PC-3 (cell line): Measurements from ENCODE around the gene FGFR2. TPM values are rescaled to one million over a fixed set of nuclear protein-coding genes. Genes with fewer than 3 reads are reported as not detected.

Experiments
- ATAC-seq: fragments of 200-7000 bp; cut with Tn5 transposase; 2 replicates; pipeline ENCODE4 v1.9.1; 2020; ENCODE audit warnings: mild to moderate bottlenecking, moderate library complexity
- BruUV-seq: library from RNA; stranded (reverse); fragments of 400-500 nt; replicated peaks from 2 replicates; lab custom pipeline; 2021; lab: Mats Ljungman, UMichigan
- CTCF ChIA-PET: fragments of 300-600 bp; sonication (Branson Sonifier 250); formaldehyde crosslinking; loops from one replicate; lab custom pipeline; 2022; ENCODE audit warnings: antibody characterized with exemption; lab: Charles Lee
- POLR2A ChIA-PET: fragments of 300-600 bp; sonication (Branson Sonifier 250); formaldehyde crosslinking; loops from one replicate; lab custom pipeline; 2022; ENCODE audit warnings: antibody characterized with exemption; ENCODE audit not compliant: unreplicated experiment; lab: Charles Lee
- DNase-seq: peaks from one replicate; pipeline ENCODE4 v3.0.0-alpha.2; 2015
- H2AFZ ChIP-seq: fragments of 300-600 bp; sonication (generic); 2 replicates; pipeline ENCODE4 v1.6.0; 2016; ENCODE audit warnings: antibody characterized with exemption, low read length
- H3F3A ChIP-seq: fragments of 300-600 bp; sonication (generic); one replicate; pipeline ENCODE4 v1.6.0; 2017; ENCODE audit warnings: antibody characterized with exemption, low read length, control low read depth, mild to moderate bottlenecking; ENCODE audit not compliant: unreplicated experiment
- H3K27ac ChIP-seq: fragments of 300-600 bp; sonication (generic); 2 replicates; pipeline ENCODE4 v1.5.1; 2016; ENCODE audit warnings: mild to moderate bottlenecking, low read length
- H3K27me3 ChIP-seq: fragments of 300-600 bp; sonication (generic); 2 replicates; pipeline ENCODE4 v1.6.1; 2016; ENCODE audit warnings: low read length, mixed read lengths
- H3K36me3 ChIP-seq: fragments of 300-600 bp; sonication (generic); 2 replicates; pipeline ENCODE4 v1.6.1; 2016; ENCODE audit warnings: low read depth, mixed run types, low read length, mixed read lengths
- H3K4me1 ChIP-seq: fragments of 300-600 bp; sonication (generic); 2 replicates; pipeline ENCODE4 v1.5.1; 2016; ENCODE audit warnings: low read length; ENCODE audit not compliant: insufficient read depth
- H3K4me2 ChIP-seq: fragments of 300-600 bp; sonication (generic); 2 replicates; pipeline ENCODE4 v1.6.0; 2016; ENCODE audit warnings: low read length
- H3K4me3 ChIP-seq: fragments of 300-600 bp; sonication (generic); 2 replicates; pipeline ENCODE4 v1.5.1; 2016; ENCODE audit warnings: mild to moderate bottlenecking, low read length, mixed read lengths
- H3K79me2 ChIP-seq: fragments of 300-600 bp; sonication (generic); 2 replicates; pipeline ENCODE4 v1.6.1; 2017; ENCODE audit warnings: low read length, mixed read lengths
- H3K9ac ChIP-seq: fragments of 300-600 bp; sonication (generic); 2 replicates; pipeline ENCODE4 v1.6.0; 2016; ENCODE audit warnings: mild to moderate bottlenecking, low read length
- H3K9me2 ChIP-seq: fragments of 300-600 bp; sonication (generic); replicated peaks from 2 replicates; pipeline ENCODE4 v1.6.1; 2016; ENCODE audit warnings: mixed run types, low read length, mixed read lengths
- H3K9me3 ChIP-seq: fragments of 300-600 bp; sonication (generic); 2 replicates; pipeline ENCODE4 v1.6.1; 2016; ENCODE audit warnings: low read length, mixed read lengths
- H4K20me1 ChIP-seq: fragments of 300-600 bp; sonication (generic); 2 replicates; pipeline ENCODE4 v1.6.1; 2016; ENCODE audit warnings: low read length, mixed read lengths
- CTCF ChIP-seq: fragments of 300-600 bp; sonication (generic); conservative IDR thresholded peaks from 2 replicates; pipeline ENCODE4 v1.5.1; 2017; ENCODE audit warnings: antibody characterized with exemption, low read depth, mild to moderate bottlenecking, low read length
- EZH2 ChIP-seq: fragments of 300-600 bp; sonication (generic); IDR thresholded peaks from one replicate; pipeline ENCODE4 v1.6.1; 2017; ENCODE audit warnings: antibody characterized with exemption, mild to moderate bottlenecking, low read length; ENCODE audit not compliant: unreplicated experiment
- EZH2phosphoT487 ChIP-seq: fragments of 300-600 bp; sonication (generic); IDR thresholded peaks from 2 replicates; pipeline ENCODE4 v1.6.1; 2018; ENCODE audit warnings: mild to moderate bottlenecking, antibody characterized with exemption, low read length, borderline replicate concordance
- intact Hi-C: fragments of 100-400 bp; cut with micrococcal nuclease; formaldehyde crosslinking; loops from 2 replicates; pipeline ENCODE4 v1.9.0; 2023
- total RNA-seq: library from RNA; depleted of rRNA; stranded (reverse); fragments of >200 nt; gene quantifications from 2 replicates; pipeline ENCODE4 v1.2.3, GENCODE V29; 2014

Gene FGFR2
- total RNA-seq, 1 experiment from 2014 or later: 0.36 TPM

- H4K20me1 ChIP-seq: no peaks in the 10 kb centered on the region
- POLR2A ChIA-PET: no interaction called here
- no peak overlapping the region for H3K27ac ChIP-seq
- H3K79me2 ChIP-seq: no peaks in the 10 kb centered on the region
- DNase-seq (no peak), ATAC-seq (no peak)
- no peak for TF ChIP-seq EZH2
- TF ChIP-seq CTCF: no peak
- no peak for TF ChIP-seq EZH2phosphoT487
- H2AFZ ChIP-seq: no peak overlapping the region
- no peaks in the 10 kb centered on the region for H3K9me2 ChIP-seq
- CTCF ChIA-PET: no interaction called here
- no peaks in the 10 kb centered on the region for H3F3A ChIP-seq
- no peak overlapping the region for H3K9ac ChIP-seq
- no peaks in the 10 kb centered on the region for H3K36me3 ChIP-seq
- peaks cover 7% of the 10 kb centered on the region; the same call in 1 of the 2 replicates for H3K27me3 ChIP-seq
- intact Hi-C loops: loop anchor here (2.0 to 10.0 kb wide), 3 partner anchors 125 to 667 kb away; no protein-coding TSS in a partner anchor
- no TSS peak for BruUV-seq
- H3K4me2 ChIP-seq: no peak overlapping the region
- no peaks in the 10 kb centered on the region for H3K9me3 ChIP-seq
- H3K4me3 ChIP-seq: no peak overlapping the region
- no peaks in the 10 kb centered on the region for H3K4me1 ChIP-seq
These were observed 11.5 kb upstream of the FGFR2 start for GRCh38 chr10:121609426-121610380.

GRCh38 chr10:121608469-121609190 lies 10.4 kb upstream of the FGFR2 start:
- no TSS peak for BruUV-seq
- peak; percentile 48 for DNase-seq
- CTCF ChIA-PET: no interaction called here
- no peak overlapping the region for H3K9ac ChIP-seq
- peak; percentile 88 for ATAC-seq
- H3K4me2 ChIP-seq: peak overlapping the region; percentile 38
- H3K79me2 ChIP-seq: no peaks in the 10 kb centered on the region
- no peak overlapping the region for H3K4me3 ChIP-seq
- intact Hi-C loops: loop anchor here (2.0 to 10.0 kb wide), 2 partner anchors 276 to 666 kb away; no protein-coding TSS in a partner anchor
- peaks cover 7% of the 10 kb centered on the region; the same call in 1 of the 2 replicates for H3K27me3 ChIP-seq
- no peaks in the 10 kb centered on the region for H3K9me2 ChIP-seq
- peak; percentile 78 for TF ChIP-seq CTCF
- no peak for TF ChIP-seq EZH2
- no peak for TF ChIP-seq EZH2phosphoT487
- no peaks in the 10 kb centered on the region for H3K36me3 ChIP-seq
- POLR2A ChIA-PET: no interaction called here
- no peaks in the 10 kb centered on the region for H4K20me1 ChIP-seq
- H3F3A ChIP-seq: no peaks in the 10 kb centered on the region
- H3K27ac ChIP-seq: no peak overlapping the region
- no peaks in the 10 kb centered on the region for H3K9me3 ChIP-seq
- no peaks in the 10 kb centered on the region for H3K4me1 ChIP-seq
- H2AFZ ChIP-seq: 0 out of 2 replicates have a peak overlapping the region, but pooled peaks have one; percentile 8
